ENCODE measurements around the gene OBI1. TPM values are rescaled to one million over a fixed set of nuclear protein-coding genes. Genes with fewer than 3 reads are reported as not detected.
"Not testable (repeated sequence)": the region's sequence is repeated elsewhere in the genome, so short reads cannot be mapped to it uniquely, and the experiment has no call there.

Gene OBI1
- polyA plus RNA-seq, 3 donors: 20.7 to 22.3 (median 21.6) TPM

DNA sequence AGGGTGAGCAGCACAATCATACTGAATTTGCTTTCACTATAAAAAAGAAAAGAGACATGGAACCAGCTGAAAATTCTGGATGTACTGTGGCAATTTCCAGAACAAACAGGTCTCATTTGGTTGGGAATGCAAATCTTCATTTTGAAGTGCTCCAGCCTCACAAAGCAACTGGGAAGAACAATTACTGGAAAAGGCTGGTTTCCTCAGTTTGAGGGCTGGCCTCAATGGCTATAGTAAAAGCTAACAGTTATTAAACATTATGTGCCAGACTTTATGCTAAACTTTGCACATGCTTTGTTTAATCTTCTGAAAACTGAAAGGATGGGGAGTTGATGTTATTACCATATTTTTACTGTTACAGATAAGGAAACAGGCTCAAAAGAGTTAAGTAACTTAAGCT is 3.0 kb downstream of the OBI1 start:
- DNase-seq: no peak

DNA sequence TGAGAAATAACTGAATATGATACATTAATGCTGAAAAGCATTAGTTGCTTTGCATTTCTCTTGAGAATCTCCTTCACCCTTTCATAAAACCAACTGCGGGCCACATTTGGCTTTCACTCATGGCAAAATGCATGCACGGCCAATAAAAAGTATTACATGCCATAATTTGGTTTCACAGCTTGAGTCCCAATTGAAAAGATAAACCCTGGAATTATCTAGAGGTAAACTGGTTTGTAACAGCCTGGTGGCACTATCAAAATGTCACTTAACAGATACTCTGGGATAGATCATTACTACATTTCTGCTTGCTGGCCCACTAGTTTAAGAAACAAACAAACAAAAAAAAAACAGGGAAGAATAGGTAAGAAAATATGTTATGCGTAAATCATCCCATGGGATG is 3.9 kb downstream of the OBI1 start:
- no peak for DNase-seq

DNA sequence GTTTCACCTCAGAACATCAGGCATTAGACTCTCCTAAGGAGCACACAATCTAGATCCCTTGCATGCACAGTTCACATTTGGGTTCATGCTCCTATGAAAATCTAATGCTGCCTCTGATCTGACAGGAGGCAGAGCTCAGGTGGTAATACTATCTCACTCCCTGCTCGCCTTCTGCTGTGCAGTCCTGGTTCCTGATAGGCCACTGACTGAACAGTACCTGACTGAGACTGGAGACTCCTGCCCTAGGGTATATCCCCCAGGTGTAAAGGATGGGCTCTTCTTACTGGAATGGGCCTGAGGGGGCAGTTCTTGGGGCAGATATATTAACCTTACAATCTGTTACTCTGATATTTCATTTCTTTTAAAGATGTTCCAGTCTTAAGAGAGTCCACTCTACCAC is 6.3 kb downstream of the OBI1 start:
- DNase-seq: no peak

DNA sequence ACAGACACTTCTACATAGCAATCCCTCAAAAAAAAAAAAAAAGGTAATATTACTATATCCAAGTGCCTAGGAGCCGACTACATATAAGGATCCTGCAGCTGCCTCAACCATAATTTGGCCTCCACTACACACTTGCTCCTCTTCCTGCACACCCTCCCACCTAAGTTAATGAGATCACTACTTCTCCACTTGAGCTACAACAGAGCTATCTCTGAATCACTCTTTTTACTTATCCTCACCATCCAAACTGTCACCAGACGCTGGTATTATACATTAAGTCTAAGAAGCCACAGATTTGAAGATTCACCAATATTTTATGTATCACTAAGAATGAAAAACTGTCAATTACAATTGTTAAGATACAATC is 8.3 kb downstream of the OBI1 start:
- no peak for DNase-seq

DNA sequence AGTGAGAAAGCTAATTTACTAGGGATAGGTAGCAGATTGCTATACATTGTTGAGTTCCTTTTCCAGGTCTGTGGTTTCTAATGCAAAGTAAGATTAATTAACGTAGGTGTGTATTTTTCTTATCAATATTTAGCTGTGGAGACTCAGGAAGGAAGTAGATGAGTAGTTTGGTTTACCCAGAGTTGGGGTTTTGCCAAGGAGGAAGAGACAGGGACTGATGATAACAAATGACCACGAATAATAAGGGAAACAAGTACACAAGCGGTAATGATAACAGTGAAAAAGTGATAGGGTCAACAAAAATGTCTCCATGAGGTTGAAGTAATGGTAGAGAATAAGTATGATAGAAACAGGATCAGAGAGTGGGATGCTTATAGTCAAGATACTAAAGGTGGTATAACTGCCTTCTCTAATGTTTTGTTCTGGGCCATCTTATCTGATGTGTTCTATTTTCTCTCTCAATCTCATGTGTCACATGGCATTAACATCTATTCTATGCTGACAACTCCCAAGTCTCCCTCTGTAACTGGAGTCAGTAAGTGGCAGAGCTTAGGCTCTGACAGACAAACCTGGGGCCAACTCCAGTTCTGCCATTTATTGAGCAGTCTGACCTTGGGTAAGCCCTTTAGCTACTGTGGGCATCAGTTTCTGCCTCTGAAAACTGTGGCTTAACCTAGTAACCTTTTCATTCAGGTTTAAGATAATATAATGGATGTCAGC is 8.8 kb downstream of the OBI1 start:
- DNase-seq: no peak

DNA sequence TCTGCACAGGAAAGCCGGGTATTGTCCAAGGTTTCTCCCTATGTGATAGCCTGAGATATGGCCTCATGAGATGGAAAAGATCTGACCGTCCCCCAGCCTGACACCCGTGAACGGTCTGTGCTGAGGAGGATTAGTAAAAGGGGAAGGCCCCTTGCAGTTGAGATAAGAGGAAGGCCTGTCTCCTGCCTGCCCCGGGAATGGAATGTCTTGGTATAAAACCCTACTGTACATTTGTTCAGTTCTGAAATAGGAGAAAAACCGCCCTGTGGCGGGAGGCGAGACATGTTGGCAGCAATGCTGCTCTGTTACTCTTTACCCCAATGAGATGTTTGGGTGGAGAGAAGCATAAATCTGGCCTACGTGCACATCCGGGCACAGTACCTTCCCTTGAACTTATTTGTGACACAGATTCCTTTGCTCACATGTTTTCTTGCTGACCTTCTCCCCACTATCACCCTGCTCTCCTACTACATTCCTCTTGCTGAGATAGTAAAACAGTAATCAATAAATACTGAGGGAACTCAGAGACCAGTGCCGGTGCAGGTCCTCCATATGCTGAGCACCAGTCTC is 11.8 kb downstream of the OBI1 start:
- DNase-seq: not testable (repeated sequence)

DNA sequence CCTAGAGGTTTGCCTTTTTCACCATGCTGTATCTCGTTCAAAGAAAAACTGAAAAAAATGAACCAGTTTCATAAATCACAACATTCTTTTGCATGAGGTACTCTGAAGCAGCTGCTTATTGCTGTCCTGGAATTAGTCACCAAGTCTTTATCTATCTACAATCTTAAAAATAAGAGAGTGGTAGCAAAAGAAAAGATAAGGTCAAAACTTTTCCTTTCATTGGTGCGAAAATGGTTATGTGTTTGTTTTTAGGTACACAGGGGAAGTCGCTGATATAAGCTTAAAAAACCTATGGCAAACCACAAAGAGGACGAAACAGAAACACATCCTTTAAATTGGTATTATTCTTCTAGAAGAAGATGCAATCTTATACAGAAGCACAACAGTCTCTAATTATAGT is 20.7 kb downstream of the OBI1 start:
- DNase-seq: no peak

DNA sequence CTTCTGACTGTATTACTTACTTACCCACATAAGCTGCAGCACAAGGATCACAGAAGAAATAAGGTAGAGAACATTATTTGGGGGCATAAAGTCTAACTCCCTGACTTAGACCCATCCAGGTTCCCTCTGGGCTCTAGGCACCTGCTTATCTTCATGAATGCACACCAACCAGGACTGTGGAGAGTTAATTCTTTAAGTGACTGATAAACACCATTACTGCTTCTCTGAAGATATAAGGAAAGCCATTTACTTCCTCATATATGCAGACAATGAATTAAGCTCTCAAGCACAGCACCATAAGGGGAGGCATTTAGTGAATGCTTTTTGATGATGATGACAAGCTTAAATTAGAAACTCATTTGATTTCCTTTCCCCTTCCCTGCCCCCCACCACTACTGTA is 22.5 kb downstream of the OBI1 start:
- DNase-seq: no peak

DNA sequence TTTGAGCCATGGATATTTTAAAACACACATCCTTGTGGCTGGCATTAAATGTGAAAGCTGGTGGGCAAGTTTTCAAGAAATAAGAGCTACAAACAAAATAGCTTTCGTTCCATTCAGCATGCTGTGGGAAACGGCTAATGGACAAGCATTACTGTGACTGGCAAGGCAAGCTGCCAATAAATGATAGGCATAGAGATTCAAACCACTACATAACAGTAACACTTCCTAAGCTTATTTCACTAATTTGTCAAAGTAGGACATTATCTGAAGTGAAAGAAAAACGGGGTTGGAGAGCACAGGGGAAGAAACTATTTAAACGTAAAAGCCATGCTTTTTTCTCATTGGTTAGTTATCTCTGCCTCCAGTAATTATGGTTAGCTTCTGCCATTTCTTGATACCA is 26.0 kb downstream of the OBI1 start:
- no peak for DNase-seq

DNA sequence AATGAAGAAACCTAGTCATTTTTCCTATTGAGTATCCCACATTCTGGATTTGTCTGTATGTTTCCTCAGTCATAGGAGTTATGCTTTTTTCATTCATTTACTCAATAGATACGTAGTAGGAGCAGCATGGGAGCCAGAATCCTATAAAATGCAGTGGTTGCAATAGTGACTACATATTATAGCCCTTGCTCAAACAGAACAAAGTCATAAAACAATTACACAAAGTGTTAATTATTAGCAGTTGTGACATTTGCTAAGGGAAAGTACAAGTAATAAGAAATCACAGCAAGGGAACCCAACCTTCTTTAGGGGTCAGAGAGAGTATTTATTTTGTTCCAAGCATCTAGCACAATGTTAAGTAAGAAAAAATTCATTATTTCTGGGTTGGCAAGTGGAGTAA is 27.9 kb downstream of the OBI1 start:
- no peak for DNase-seq

DNA sequence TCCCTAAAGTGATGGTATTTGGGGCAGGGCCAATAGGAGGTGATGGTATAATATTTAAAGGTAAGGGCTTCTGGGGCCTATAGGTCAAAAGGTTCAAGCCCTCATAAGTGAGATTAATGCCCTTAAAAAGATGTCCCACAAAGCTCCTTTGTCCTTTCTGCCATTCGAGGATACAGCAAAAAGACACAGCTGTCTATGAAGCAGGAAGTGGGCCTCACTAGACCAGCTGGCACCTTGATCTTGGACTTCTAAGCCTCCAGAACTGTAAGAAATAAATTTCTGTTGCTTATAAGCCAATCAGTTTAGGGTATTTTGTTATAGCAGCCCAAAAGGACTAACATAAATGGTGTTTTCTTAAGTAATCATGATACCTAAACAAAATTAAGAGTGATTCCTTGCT is 28.4 kb downstream of the OBI1 start:
- DNase-seq: no peak

DNA sequence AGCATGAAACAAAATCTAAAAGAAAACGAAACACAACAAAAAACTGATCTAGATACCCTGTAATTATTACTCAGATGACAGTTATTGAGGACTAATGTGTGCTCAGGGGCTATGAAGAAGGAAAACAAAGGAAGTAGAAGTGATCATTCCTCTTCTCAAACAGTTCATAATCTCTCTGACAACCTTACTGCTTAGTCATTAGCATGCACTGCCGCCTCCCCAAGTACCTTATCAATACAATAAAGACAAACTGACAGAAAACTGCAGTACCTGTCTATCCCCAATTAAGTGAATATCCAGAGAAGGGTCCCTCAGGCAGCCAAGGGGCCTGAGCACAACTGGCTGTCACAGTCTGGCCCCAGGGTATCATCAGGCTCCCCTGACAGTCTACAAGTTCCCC is 33.6 kb downstream of the OBI1 start:
- no peak for DNase-seq

DNA sequence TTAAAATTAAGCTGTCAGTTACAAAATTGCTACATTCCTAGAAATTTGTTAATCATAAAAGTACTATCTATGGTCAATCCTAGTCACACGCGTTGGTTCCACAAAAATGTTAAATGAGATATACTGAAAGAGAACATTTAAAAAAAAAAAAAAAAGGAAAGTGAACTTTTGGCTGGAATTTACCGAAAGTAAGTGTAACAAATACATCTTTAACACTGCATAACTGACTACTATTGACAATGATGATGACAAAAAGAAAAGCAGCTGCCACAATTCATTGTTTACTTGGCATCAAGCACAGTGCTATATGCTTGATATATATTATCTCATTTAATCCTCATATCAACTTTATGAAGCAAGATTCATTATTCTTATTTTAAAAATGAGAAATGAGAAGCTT is 35.8 kb downstream of the OBI1 start:
- DNase-seq: no peak

DNA sequence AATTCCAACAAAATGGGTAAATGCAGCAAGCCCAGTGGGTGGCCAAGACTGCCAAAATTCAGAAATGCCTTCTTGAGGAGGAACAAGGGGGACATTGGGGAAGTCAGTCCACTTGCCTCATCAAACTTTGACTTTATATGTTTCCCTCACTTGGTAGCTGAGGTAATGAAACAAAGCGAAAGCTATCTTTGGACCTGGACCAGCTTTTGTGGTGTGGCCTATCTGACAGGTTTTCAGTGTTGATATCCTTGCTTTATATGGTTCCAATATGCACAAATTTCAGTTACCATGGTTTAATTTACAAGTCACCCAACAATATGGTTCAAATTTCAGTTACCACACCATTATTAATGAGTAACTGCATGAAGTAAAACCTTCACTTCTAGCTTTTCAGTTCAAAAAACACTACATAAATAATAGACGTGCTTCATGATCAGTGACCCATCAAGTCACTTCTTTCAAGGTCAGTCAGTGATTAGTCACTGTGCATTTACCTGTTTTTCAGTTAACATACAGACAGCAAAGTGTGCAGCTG is 38.0 kb downstream of the OBI1 start:
- DNase-seq: no peak

DNA sequence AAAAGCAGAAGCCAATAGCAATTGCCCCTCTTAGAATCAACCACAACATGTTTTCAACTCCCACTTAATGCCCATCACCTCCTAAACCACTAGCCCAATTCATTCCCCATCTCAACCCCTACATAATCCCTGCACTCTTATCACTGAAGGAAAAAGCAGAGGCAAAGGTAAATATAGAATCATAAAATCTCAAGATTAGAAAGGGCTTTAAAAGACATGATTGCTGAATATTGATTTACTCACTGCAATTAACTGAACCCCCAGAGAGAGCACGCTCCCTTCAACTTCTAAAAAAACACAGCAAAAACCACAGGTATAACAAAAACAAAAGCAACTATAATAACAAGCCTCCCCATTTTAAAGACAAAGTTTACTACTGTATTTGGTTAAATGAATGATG is 40.5 kb downstream of the OBI1 start:
- DNase-seq: no peak

DNA sequence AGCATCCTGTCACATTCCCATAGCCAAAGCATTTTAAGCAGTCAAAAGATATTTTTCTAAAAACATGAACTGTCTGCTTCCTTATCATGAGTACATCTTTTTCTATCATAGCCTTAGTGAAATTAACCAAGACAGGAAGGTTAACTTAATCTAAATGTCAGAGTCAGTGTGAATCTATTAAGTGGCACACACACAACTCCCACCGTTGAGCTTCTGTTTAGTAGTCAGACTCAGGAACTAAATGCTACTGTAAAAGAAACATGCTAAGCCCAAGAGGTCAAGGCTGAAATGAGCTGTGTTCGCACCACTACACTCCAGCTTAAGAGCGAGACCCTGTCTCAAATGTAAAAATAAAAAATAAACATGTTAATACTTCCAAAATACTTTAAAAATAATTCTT is 47.9 kb downstream of the OBI1 start:
- DNase-seq: no peak

DNA sequence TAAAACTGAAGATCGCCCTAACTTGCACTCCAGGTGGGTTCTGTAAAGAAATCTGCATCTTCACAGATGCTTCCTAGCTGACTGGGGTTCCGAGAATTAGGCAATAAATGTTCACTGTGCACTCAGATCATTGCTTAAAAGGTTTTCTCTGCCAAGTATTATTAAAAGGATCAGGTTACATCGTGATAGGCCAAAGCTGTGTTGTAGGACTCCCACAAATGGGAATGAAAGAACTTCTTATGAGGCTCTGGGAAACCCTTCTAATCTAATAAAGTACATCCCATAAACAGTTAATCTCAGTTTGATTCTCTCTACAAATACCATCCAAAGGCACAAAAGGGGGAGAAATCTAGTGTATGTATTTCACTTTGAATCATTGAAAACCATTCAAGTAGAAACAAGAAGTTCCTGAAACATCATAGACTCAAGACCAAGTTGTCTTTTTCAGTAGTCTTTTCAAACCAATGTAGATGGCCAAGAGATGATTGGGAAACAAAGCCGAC is 48.5 kb downstream of the OBI1 start:
- DNase-seq: no peak

DNA sequence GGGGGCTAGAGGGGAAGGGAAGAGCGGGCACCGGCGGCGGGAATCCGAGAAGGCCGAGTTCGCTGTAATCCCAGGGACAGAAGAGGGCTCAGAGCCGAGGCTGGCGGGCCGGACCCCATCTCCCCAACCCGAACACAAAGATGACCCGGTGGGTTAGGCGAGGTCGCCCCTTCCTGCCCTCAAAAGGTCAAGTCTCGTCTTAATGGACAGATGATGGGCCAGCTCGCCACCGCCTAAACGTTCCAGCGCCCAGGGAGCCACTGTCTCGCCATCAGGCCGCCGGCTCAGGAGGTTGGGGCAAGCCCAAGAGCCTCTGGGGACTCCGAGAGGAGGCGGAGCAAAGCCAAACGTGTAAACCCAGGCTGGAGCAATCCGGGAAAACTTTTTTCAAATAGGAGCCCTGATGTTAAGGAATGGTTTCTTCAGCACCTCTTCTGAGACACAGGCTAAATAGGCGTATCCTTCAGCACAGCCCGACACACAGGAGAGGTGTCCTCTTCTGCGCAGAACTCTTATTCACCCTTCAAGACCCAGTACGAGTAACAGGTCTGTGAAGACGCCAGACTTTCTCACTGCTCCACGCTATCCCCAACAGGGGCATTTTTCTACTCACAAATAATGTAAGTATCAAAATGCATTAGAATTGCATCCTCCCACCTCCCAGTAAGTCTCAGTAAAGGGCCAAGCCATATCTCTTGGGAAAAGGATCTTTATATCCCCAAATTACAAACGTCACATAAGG is 49.3 kb downstream of the OBI1 start:
- DNase-seq: no peak

DNA sequence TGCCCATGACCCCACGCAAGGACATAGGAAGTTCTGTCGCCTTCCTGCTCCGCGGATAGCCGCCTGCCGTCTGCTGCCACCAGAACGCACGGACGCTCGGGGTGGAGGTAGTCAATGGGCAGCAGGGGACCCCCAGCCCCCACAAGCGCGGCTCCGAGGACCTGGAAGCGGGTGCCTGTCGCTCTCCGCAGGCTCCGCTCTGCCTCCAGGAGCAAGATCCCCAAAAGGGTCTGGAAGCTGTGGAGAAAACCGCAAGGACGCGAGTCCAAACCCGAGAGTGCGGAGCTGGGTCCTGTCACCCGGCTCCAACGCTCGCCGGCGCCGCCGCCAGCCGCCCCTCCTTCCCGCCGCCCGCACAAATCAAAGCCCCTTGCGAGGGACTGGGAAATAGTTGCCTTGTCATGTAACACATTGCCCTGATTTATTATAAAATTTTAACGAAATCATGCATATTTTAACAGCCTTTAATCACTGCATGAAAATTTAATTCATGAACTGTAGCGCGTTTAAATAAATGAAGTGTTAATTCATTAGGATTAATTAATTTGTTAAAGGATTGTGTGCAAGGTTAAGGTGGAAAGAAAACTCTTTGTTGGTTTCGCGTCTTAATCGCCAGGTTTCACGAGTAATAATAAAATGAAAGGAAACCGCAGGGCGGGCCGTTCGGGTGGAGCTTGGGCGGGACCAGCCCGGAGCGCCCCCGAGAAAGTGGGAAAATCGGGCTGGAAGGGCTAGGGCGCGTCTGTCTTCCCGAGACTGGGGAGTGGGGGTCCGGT is 50.1 kb downstream of the OBI1 start:
- DNase-seq: no peak

DNA sequence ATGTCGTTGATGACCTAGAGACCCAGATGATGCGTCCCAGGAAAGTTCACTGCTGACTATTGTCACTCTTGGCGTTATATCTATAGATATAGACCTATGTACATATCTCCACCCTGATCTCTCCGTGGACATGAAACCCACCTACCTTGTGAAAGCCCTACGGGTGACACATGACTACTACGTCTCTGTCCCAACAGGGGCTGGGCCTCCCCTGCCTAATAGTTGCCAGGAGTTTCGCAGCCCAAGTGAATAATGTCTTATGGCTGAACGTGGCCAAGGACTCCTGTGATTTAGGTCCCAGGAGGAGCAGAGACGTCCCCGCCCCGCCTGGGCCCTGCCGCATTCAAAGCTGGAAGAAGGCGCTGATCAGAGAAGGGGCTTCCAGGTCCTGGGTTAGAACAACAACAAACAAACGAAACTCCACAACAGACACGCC is 50.7 kb downstream of the OBI1 start:
- no peak for DNase-seq

DNA sequence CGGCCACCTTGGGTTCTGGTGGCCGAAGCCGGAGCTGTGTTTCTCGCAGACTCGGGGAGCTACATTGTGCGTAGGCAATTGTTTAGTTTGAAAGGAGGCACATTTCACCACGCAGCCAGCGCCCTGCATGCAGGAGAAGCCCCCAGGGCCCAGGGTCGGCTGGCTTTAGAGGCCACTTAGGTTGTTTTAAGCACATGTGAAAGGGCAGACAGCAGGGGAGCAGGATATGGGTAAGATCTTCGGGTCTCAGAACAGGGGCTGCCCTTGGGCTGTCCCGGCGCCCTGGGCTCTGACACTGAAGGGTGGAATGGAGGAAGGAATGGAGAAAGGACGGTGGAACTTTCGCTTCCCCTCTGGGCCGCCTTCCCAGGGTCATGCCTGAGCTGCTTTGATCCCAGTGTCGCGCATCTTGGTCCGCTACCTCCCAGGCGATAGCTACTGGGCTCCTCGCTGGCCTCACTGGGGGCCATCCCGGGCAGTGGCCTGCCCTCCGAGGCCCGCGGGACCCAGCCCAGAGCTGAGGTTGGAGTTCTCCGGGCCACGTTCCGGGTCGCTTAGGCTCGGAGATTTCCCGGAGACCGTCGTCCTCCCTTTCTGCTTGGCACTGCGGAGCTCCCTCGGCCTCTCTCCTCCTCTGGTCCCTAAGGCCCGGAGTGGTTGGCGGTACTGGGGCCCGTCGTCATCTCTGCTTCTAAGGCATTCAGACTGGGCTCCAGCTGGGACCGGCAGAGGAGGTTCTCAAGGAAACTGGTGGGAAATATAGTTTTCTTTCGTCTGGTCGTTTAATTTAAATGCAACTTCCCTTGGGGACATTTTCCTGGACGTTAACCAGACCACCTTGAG is 51.3 kb downstream of the OBI1 start:
- no peak for DNase-seq

Measured in renal pelvis (tissue), 4 donors.